SK-N-SH treated with all-trans-retinoic acid at 6 μM for 48 hours (cell line): ENCODE measurements around the gene TAF11L7.
"Not testable (repeated sequence)": the region's sequence is repeated elsewhere in the genome, so short reads cannot be mapped to it uniquely, and the experiment has no call there.

Source experiments
- ATAC-seq: fragments of 200-7000 bp; cut with Tn5 transposase; 3 replicates; pipeline ENCODE4 v1.9.1; 2020; ENCODE audit warnings: mild to moderate bottlenecking, moderate library complexity
- ARNTL ChIP-seq: fragments of 450-650 bp; formaldehyde crosslinking; IDR thresholded peaks from 2 replicates; pipeline ENCODE4 v1.5.0; 2020; ENCODE audit warnings: low read depth, mild to moderate bottlenecking, moderate library complexity, borderline replicate concordance
- BACH2 ChIP-seq: fragments of 250-450 bp; sonication (Bioruptor Pico); IDR thresholded peaks from 2 replicates; pipeline ENCODE4 v1.9.0; 2021; ENCODE audit warnings: mild to moderate bottlenecking, borderline replicate concordance
- CREB5 ChIP-seq: fragments of 250-450 bp; sonication (Bioruptor Pico); IDR thresholded peaks from 2 replicates; pipeline ENCODE4 v1.5.1; 2020; ENCODE audit warnings: low read depth, mild to moderate bottlenecking, moderate library complexity
- CSDC2 ChIP-seq: fragments of 250-450 bp; sonication (Bioruptor Pico); IDR thresholded peaks from 2 replicates; pipeline ENCODE4 v1.5.0; 2020; ENCODE audit warnings: mild to moderate bottlenecking, moderate library complexity
- CSRNP3 ChIP-seq: fragments of 250-450 bp; sonication (Bioruptor Pico); IDR thresholded peaks from 2 replicates; pipeline ENCODE4 v1.5.1; 2021; ENCODE audit warnings: mild to moderate bottlenecking, moderate library complexity
- ESRRG ChIP-seq: fragments of 250-450 bp; sonication (Bioruptor Pico); IDR thresholded peaks from 2 replicates; pipeline ENCODE4 v1.6.1; 2021; ENCODE audit warnings: mild to moderate bottlenecking
- GLIS3 ChIP-seq: fragments of 250-450 bp; sonication (Bioruptor Pico); IDR thresholded peaks from 2 replicates; pipeline ENCODE4 v1.5.0; 2020; ENCODE audit warnings: mild to moderate bottlenecking, moderate library complexity
- ISL1 ChIP-seq: fragments of 250-450 bp; sonication (Bioruptor Pico); IDR thresholded peaks from 2 replicates; pipeline ENCODE4 v2.1.2; 2022; ENCODE audit warnings: mild to moderate bottlenecking, moderate library complexity
- OSR1 ChIP-seq: fragments of 250-450 bp; sonication (Bioruptor Pico); IDR thresholded peaks from 2 replicates; pipeline ENCODE4 v1.8.0; 2022; ENCODE audit warnings: moderate library complexity, mild to moderate bottlenecking, inconsistent platforms
- PATZ1 ChIP-seq: fragments of 250-450 bp; sonication (Bioruptor Pico); IDR thresholded peaks from 2 replicates; pipeline ENCODE4 v1.8.0; 2020; ENCODE audit warnings: mild to moderate bottlenecking, moderate library complexity, borderline replicate concordance
- POU6F1 ChIP-seq: fragments of 250-450 bp; sonication (Bioruptor Pico); IDR thresholded peaks from 2 replicates; pipeline ENCODE4 v1.8.0; 2021; ENCODE audit warnings: low read depth, mild to moderate bottlenecking, moderate library complexity, borderline replicate concordance
- PPARA ChIP-seq: fragments of 250-450 bp; sonication (Bioruptor Pico); IDR thresholded peaks from 2 replicates; pipeline ENCODE4 v1.5.0; 2020; ENCODE audit warnings: mild to moderate bottlenecking, borderline replicate concordance
- RARB ChIP-seq: fragments of 250-450 bp; sonication (Bioruptor Pico); IDR thresholded peaks from 2 replicates; pipeline ENCODE4 v1.8.0; 2021; ENCODE audit warnings: mild to moderate bottlenecking, moderate library complexity
- SNAI2 ChIP-seq: fragments of 250-450 bp; sonication (Bioruptor Pico); IDR thresholded peaks from 2 replicates; pipeline ENCODE4 v1.5.0; 2020; ENCODE audit warnings: mild to moderate bottlenecking, moderate library complexity
- TOX ChIP-seq: fragments of 250-450 bp; sonication (Bioruptor Pico); IDR thresholded peaks from 2 replicates; pipeline ENCODE4 v1.8.0; 2021; ENCODE audit warnings: mild to moderate bottlenecking, moderate library complexity, borderline replicate concordance
- TSHZ2 ChIP-seq: fragments of 250-450 bp; sonication (Bioruptor Pico); IDR thresholded peaks from 2 replicates; pipeline ENCODE4 v1.5.0; 2020; ENCODE audit warnings: mild to moderate bottlenecking, moderate library complexity
- ZC3H10 ChIP-seq: fragments of 250-450 bp; sonication (Bioruptor Pico); IDR thresholded peaks from 2 replicates; pipeline ENCODE4 v1.5.1; 2021; ENCODE audit warnings: mild to moderate bottlenecking, moderate library complexity
- ZFP3 ChIP-seq: fragments of 250-450 bp; sonication (Bioruptor Pico); IDR thresholded peaks from 2 replicates; pipeline ENCODE4 v1.5.0; 2020; ENCODE audit warnings: mild to moderate bottlenecking, moderate library complexity
- ZFP30 ChIP-seq: fragments of 450-650 bp; formaldehyde crosslinking; IDR thresholded peaks from 2 replicates; pipeline ENCODE4 v1.5.0; 2022; ENCODE audit warnings: mild to moderate bottlenecking, moderate library complexity
- ZNF70 ChIP-seq: fragments of 450-650 bp; formaldehyde crosslinking; IDR thresholded peaks from 2 replicates; pipeline ENCODE4 v1.5.0; 2020; ENCODE audit warnings: mild to moderate bottlenecking, moderate library complexity
- ZNF8 ChIP-seq: fragments of 450-650 bp; formaldehyde crosslinking; IDR thresholded peaks from 2 replicates; pipeline ENCODE4 v1.5.0; 2020; ENCODE audit warnings: mild to moderate bottlenecking, moderate library complexity

Gene TAF11L7

GRCh38 chr5:17620627-17621026 lies 35.1 kb upstream of the TAF11L7 start (continued):
- no peak for TF ChIP-seq TSHZ2

- no peak for TF ChIP-seq TOX (CRISPR knock-in tag)
- TF ChIP-seq CSRNP3 (CRISPR knock-in tag): no peak
- no peak for TF ChIP-seq POU6F1
- TF ChIP-seq OSR1: no peak
- no peak for TF ChIP-seq SNAI2 (CRISPR knock-in tag)
- no peak for TF ChIP-seq ZFP3 (CRISPR knock-in tag)
- TF ChIP-seq TSHZ2: no peak
- no peak for TF ChIP-seq BACH2 (CRISPR knock-in tag)
- no peak for TF ChIP-seq ZNF70 (CRISPR knock-in tag)
- no peak for TF ChIP-seq PATZ1 (CRISPR knock-in tag)
- no peak for TF ChIP-seq ESRRG
- no peak for TF ChIP-seq CREB5 (CRISPR knock-in tag)
- no peak for TF ChIP-seq ISL1 (CRISPR knock-in tag)
- TF ChIP-seq PPARA (CRISPR knock-in tag): no peak
- TF ChIP-seq ZFP30 (CRISPR knock-in tag): no peak
- TF ChIP-seq ZNF8: no peak
- no peak for TF ChIP-seq RARB (CRISPR knock-in tag)
- TF ChIP-seq ZC3H10: no peak
- no peak for ATAC-seq
Measured at GRCh38 chr5:17619354-17619753, 33.8 kb upstream of the TAF11L7 start.

GRCh38 chr5:17614872-17615605 lies 29.5 kb upstream of the TAF11L7 start:
- no peak for ATAC-seq
- TF ChIP-seq CSDC2 (CRISPR knock-in tag) (no peak), ARNTL (CRISPR knock-in tag) (no peak), GLIS3 (no peak), ZFP3 (CRISPR knock-in tag) (no peak), TSHZ2 (no peak), CREB5 (CRISPR knock-in tag) (no peak)

- not testable (repeated sequence) for ATAC-seq
Measured at GRCh38 chr5:17610092-17610491, 24.5 kb upstream of the TAF11L7 start, which contains the start of gene TAF11L12. Gene TAF11L12 (plus strand): TSS chr5:17610392.
